ENCODE results near the gene NCAPG.

Gene NCAPG

DNA sequence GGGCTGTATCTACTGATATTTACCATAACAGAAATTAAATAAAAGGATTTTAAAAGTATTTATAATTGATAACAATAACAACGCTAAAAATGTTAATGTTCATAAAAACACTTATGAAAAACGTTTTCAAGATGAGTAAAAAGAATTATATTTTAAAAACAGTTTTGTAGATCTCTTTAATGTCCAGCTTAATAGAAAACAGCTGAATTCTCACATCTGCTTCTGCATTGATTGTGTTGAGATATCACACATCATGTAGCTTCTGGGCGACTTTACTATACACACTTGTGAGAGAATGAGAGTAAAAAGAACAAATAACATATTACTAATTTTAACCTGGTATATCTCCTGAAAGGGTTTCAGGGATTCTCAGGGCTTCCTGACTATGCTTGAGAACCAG is 83.6 kb downstream of the NCAPG start:
- DNase-seq (ENCODE audit: low read depth), result no peak
- TF ChIP-seq, protein P1, sequence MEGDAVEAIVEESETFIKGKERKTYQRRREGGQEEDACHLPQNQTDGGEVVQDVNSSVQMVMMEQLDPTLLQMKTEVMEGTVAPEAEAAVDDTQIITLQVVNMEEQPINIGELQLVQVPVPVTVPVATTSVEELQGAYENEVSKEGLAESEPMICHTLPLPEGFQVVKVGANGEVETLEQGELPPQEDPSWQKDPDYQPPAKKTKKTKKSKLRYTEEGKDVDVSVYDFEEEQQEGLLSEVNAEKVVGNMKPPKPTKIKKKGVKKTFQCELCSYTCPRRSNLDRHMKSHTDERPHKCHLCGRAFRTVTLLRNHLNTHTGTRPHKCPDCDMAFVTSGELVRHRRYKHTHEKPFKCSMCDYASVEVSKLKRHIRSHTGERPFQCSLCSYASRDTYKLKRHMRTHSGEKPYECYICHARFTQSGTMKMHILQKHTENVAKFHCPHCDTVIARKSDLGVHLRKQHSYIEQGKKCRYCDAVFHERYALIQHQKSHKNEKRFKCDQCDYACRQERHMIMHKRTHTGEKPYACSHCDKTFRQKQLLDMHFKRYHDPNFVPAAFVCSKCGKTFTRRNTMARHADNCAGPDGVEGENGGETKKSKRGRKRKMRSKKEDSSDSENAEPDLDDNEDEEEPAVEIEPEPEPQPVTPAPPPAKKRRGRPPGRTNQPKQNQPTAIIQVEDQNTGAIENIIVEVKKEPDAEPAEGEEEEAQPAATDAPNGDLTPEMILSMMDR (IDR thresholded peaks at IDR 0.05; ENCODE audit: insufficient read depth, low read depth, low read length, missing control alignments), result no peak
- no peak overlapping the region for H3K4me3 ChIP-seq (ENCODE audit: low read depth, low read length)

Measured in GM12865 (cell line).